Ureter (tissue), 1 donor: ENCODE data around the gene FAM241B. TPM values are rescaled to one million over a fixed set of nuclear protein-coding genes. Genes with fewer than 3 reads are reported as not detected.

ENCODE experiments used
- DNase-seq: peaks from one replicate; pipeline ENCODE4 v3.0.0-alpha.2; 2020; ENCODE audit warnings: low spot score
- total RNA-seq: library from RNA; stranded (reverse); gene quantifications from one replicate; pipeline ENCODE4 v1.2.4, GENCODE V29; 2023
- donor health status: DM: yes; HTN: yes; CAD: no.

The FAM241B gene
- total RNA-seq, 1 donor from 2014 or later: 5.6 TPM

- no peak for DNase-seq
Measured at GRCh38 chr10:69649786-69650550, 19.9 kb downstream of the FAM241B start.

- no peak for DNase-seq
Measured at GRCh38 chr10:69650589-69651261, 20.7 kb downstream of the FAM241B start.

GRCh38 chr10:69651362-69651761 is 21.3 kb downstream of the FAM241B start:
- DNase-seq: no peak

GRCh38 chr10:69652111-69652856 is 22.2 kb downstream of the FAM241B start:
- DNase-seq: no peak

GRCh38 chr10:69652857-69653199 is 22.8 kb downstream of the FAM241B start:
- DNase-seq: no peak

GRCh38 chr10:69653561-69653960 is 23.5 kb downstream of the FAM241B start:
- no peak for DNase-seq

- DNase-seq: no peak
Measured at GRCh38 chr10:69655124-69655867, 25.2 kb downstream of the FAM241B start.

GRCh38 chr10:69655868-69656555 is 26.0 kb downstream of the FAM241B start:
- DNase-seq: no peak

- DNase-seq: no peak
Measured at GRCh38 chr10:69656742-69657269, 26.8 kb downstream of the FAM241B start.

GRCh38 chr10:69657430-69657829 is 27.4 kb downstream of the FAM241B start:
- DNase-seq: no peak

GRCh38 chr10:69657866-69658265 is 27.8 kb downstream of the FAM241B start:
- DNase-seq: no peak

- no peak for DNase-seq
Measured at GRCh38 chr10:69659241-69660038, 29.4 kb downstream of the FAM241B start.

GRCh38 chr10:69660296-69660695 is 30.2 kb downstream of the FAM241B start:
- no peak for DNase-seq

GRCh38 chr10:69661414-69662172 is 31.5 kb downstream of the FAM241B start:
- DNase-seq: no peak

GRCh38 chr10:69662173-69662877 is 32.3 kb downstream of the FAM241B start:
- no peak for DNase-seq

- DNase-seq: no peak
Measured at GRCh38 chr10:69662901-69663300, 32.9 kb downstream of the FAM241B start.

GRCh38 chr10:69663369-69663947 is 33.4 kb downstream of the FAM241B start:
- DNase-seq: no peak
